ENCODE results near the gene UBE4B. TPM values are rescaled to one million over a fixed set of nuclear protein-coding genes. Genes with fewer than 3 reads are reported as not detected.

The UBE4B gene
- total RNA-seq, 1 experiment from 2014 or later, result 31.2 TPM

GRCh38 chr1:10155087-10155712 is 122.4 kb downstream of the UBE4B start:
- POLR2A ChIA-PET, result interaction anchor here (0.6 kb wide), 1 partner anchor 500 kb away, joined by 3 read pairs; no protein-coding TSS in a partner anchor
- Mint-ChIP-seq H3K4me3 (ENCODE audit: unreplicated experiment) (no peak overlapping the region), H3K9me3 (ENCODE audit: unreplicated experiment) (no peaks in the 10 kb centered on the region), H3K4me1 (ENCODE audit: insufficient read depth, unreplicated experiment) (no peaks in the 10 kb centered on the region), H3K27me3 (ENCODE audit: insufficient read depth, unreplicated experiment) (no peaks in the 10 kb centered on the region), H3K36me3 (ENCODE audit: insufficient read depth, unreplicated experiment) (peaks cover 59% of the 10 kb centered on the region), H3K27ac (ENCODE audit: low read depth, unreplicated experiment) (no peak overlapping the region)
- no peak for TF ChIP-seq CTCF (IDR thresholded peaks at IDR 0.05; ENCODE audit: unreplicated experiment)
- no TSS peak for BruUV-seq (replicated peaks)
- DNase-seq (ENCODE audit: unreplicated experiment), result no peak
- CTCF ChIA-PET, result interaction anchor here (0.5 kb wide), 1 partner anchor 58 kb away, joined by 3 read pairs; no protein-coding TSS in a partner anchor
- intact Hi-C loops (cut with micrococcal nuclease), result no loop called here

GRCh38 chr1:10160173-10160572 is 127.4 kb downstream of the UBE4B start:
- BruUV-seq (replicated peaks), result no TSS peak
- TF ChIP-seq CTCF (IDR thresholded peaks at IDR 0.05; ENCODE audit: unreplicated experiment), result no peak
- no peaks in the 10 kb centered on the region for H3K4me1 Mint-ChIP-seq (ENCODE audit: insufficient read depth, unreplicated experiment)
- H3K36me3 Mint-ChIP-seq (ENCODE audit: insufficient read depth, unreplicated experiment), result peaks cover 52% of the 10 kb centered on the region
- H3K27me3 Mint-ChIP-seq (ENCODE audit: insufficient read depth, unreplicated experiment), result no peaks in the 10 kb centered on the region
- no peaks in the 10 kb centered on the region for H3K9me3 Mint-ChIP-seq (ENCODE audit: unreplicated experiment)
- POLR2A ChIA-PET, result no interaction called here
- H3K27ac Mint-ChIP-seq (ENCODE audit: low read depth, unreplicated experiment), result no peak overlapping the region
- CTCF ChIA-PET, result no interaction called here
- no peak for DNase-seq (ENCODE audit: unreplicated experiment)
- H3K4me3 Mint-ChIP-seq (ENCODE audit: unreplicated experiment), result no peak overlapping the region
- intact Hi-C loops (cut with micrococcal nuclease), result no loop called here

- Mint-ChIP-seq H3K4me1 (ENCODE audit: insufficient read depth, unreplicated experiment) (no peaks in the 10 kb centered on the region), H3K36me3 (ENCODE audit: insufficient read depth, unreplicated experiment) (peaks cover 59% of the 10 kb centered on the region), H3K27me3 (ENCODE audit: insufficient read depth, unreplicated experiment) (no peaks in the 10 kb centered on the region), H3K27ac (ENCODE audit: low read depth, unreplicated experiment) (no peak overlapping the region), H3K4me3 (ENCODE audit: unreplicated experiment) (no peak overlapping the region), H3K9me3 (ENCODE audit: unreplicated experiment) (no peaks in the 10 kb centered on the region)
- POLR2A ChIA-PET, result no interaction called here
- no peak for TF ChIP-seq CTCF (IDR thresholded peaks at IDR 0.05; ENCODE audit: unreplicated experiment)
- intact Hi-C loops (cut with micrococcal nuclease), result no loop called here
- CTCF ChIA-PET, result interaction anchor here (1.2 kb wide), 1 partner anchor 220 kb away, joined by 3 read pairs; no protein-coding TSS in a partner anchor
- no TSS peak for BruUV-seq (replicated peaks)
- DNase-seq (ENCODE audit: unreplicated experiment), result no peak
These were observed 128.2 kb downstream of the UBE4B start for GRCh38 chr1:10160907-10161490.

- no peak for TF ChIP-seq CTCF (IDR thresholded peaks at IDR 0.05; ENCODE audit: unreplicated experiment)
- H3K9me3 Mint-ChIP-seq (ENCODE audit: unreplicated experiment), result no peaks in the 10 kb centered on the region
- H3K4me3 Mint-ChIP-seq (ENCODE audit: unreplicated experiment), result no peak overlapping the region
- DNase-seq (ENCODE audit: unreplicated experiment), result no peak
- intact Hi-C loops (cut with micrococcal nuclease), result no loop called here
- H3K27me3 Mint-ChIP-seq (ENCODE audit: insufficient read depth, unreplicated experiment), result no peaks in the 10 kb centered on the region
- CTCF ChIA-PET, result interaction anchor here (1.2 kb wide), 1 partner anchor 219 kb away, joined by 3 read pairs; no protein-coding TSS in a partner anchor
- no peaks in the 10 kb centered on the region for H3K4me1 Mint-ChIP-seq (ENCODE audit: insufficient read depth, unreplicated experiment)
- no peak overlapping the region for H3K27ac Mint-ChIP-seq (ENCODE audit: low read depth, unreplicated experiment)
- H3K36me3 Mint-ChIP-seq (ENCODE audit: insufficient read depth, unreplicated experiment), result peaks cover 66% of the 10 kb centered on the region
- POLR2A ChIA-PET, result no interaction called here
- BruUV-seq (replicated peaks), result no TSS peak
These were observed 129.0 kb downstream of the UBE4B start for GRCh38 chr1:10161541-10162290.

All from MCF 10A (cell line).